MM.1S (cell line): ENCODE measurements around the gene TNFRSF12A.

Source experiments
- DNase-seq: peaks from one replicate; pipeline ENCODE4 v3.0.0-alpha.2; 2015
- H2AFZ ChIP-seq: fragments of 300-600 bp; sonication (generic); 2 replicates; pipeline ENCODE4 v1.6.0; 2016; ENCODE audit warnings: antibody characterized with exemption, low read length
- H3F3A ChIP-seq: fragments of 300-600 bp; sonication (generic); 2 replicates; pipeline ENCODE4 v1.6.1; 2016; ENCODE audit warnings: mild to moderate bottlenecking, antibody characterized with exemption, low read length, moderate library complexity, mixed read lengths; ENCODE audit not compliant: insufficient read depth
- H3K27ac ChIP-seq: fragments of 300-600 bp; sonication (generic); 2 replicates; pipeline ENCODE4 v1.5.1; 2016; ENCODE audit warnings: mild to moderate bottlenecking, low read length
- H3K27me3 ChIP-seq: fragments of 300-600 bp; sonication (generic); replicated peaks from 2 replicates; pipeline ENCODE4 v1.6.0; 2016; ENCODE audit warnings: low read length; ENCODE audit not compliant: insufficient read depth
- H3K36me3 ChIP-seq: fragments of 300-600 bp; sonication (generic); replicated peaks from 2 replicates; pipeline ENCODE4 v1.6.1; 2016; ENCODE audit warnings: mild to moderate bottlenecking, low read length, mixed read lengths; ENCODE audit not compliant: insufficient read depth
- H3K4me1 ChIP-seq: fragments of 300-600 bp; sonication (generic); 2 replicates; pipeline ENCODE4 v1.6.1; 2016; ENCODE audit warnings: low read length, mixed read lengths
- H3K4me2 ChIP-seq: fragments of 300-600 bp; sonication (generic); 2 replicates; pipeline ENCODE4 v1.6.0; 2016; ENCODE audit warnings: low read depth, low read length
- H3K4me3 ChIP-seq: fragments of 300-600 bp; sonication (generic); 2 replicates; pipeline ENCODE4 v1.5.1; 2016; ENCODE audit warnings: low read length, mixed read lengths
- H3K79me2 ChIP-seq: fragments of 300-600 bp; sonication (generic); 2 replicates; pipeline ENCODE4 v1.6.1; 2016; ENCODE audit warnings: mixed run types, low read length, mixed read lengths
- H3K9ac ChIP-seq: fragments of 300-600 bp; sonication (generic); 2 replicates; pipeline ENCODE4 v1.6.1; 2016; ENCODE audit warnings: low read length, mixed read lengths
- H3K9me2 ChIP-seq: fragments of 300-600 bp; sonication (generic); replicated peaks from 2 replicates; pipeline ENCODE4 v1.6.1; 2016; ENCODE audit warnings: mild to moderate bottlenecking, low read length, mixed read lengths; ENCODE audit not compliant: insufficient read depth
- H3K9me3 ChIP-seq: fragments of 300-600 bp; sonication (generic); replicated peaks from 2 replicates; pipeline ENCODE4 v1.6.1; 2016; ENCODE audit warnings: mild to moderate bottlenecking, low read length, mixed read lengths; ENCODE audit not compliant: insufficient read depth
- H4K20me1 ChIP-seq: fragments of 300-600 bp; sonication (generic); 2 replicates; pipeline ENCODE4 v1.6.1; 2016; ENCODE audit warnings: mild to moderate bottlenecking, low read length, moderate library complexity, mixed read lengths; ENCODE audit not compliant: insufficient read depth
- CTCF ChIP-seq: fragments of 300-600 bp; sonication (generic); IDR thresholded peaks from 2 replicates; pipeline ENCODE4 v1.5.1; 2016; ENCODE audit warnings: antibody characterized with exemption, low read length, mixed read lengths
- EZH2 ChIP-seq: fragments of 300-600 bp; sonication (generic); optimal IDR thresholded peaks from 2 replicates; pipeline ENCODE3; 2017; ENCODE audit warnings: low read depth, mild to moderate bottlenecking, antibody characterized with exemption, low read length, mixed read lengths
- EZH2phosphoT487 ChIP-seq: fragments of 300-600 bp; sonication (generic); IDR thresholded peaks from 2 replicates; pipeline ENCODE4 v1.6.1; 2018; ENCODE audit warnings: antibody characterized with exemption, low read length

Gene TNFRSF12A

DNA sequence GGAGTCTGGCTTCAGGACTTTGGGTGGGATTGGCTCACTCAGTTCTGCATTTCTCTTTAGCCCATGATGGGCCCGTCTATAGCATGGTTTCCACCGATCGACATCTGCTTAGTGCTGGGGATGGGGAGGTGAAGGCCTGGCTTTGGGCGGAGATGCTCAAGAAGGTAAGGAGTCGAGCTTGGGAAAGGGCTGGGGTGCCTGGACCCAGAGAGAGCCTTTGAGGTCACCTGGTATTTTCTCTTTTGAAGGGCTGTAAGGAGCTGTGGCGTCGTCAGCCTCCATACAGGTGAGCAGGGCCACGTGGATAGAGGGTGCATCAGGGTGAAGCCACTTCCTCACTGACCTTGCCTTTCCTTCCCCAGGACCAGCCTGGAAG lies 5.8 kb downstream of the TNFRSF12A start:
- no peak for DNase-seq
- peaks cover 4% of the 10 kb centered on the region for H3K4me1 ChIP-seq
- 0 out of 2 replicates have a peak, but pooled peaks cover 14% of the 10 kb centered on the region for H3F3A ChIP-seq
- no peaks in the 10 kb centered on the region for H3K79me2 ChIP-seq
- H2AFZ ChIP-seq: no peak overlapping the region
- H3K9me3 ChIP-seq: no peaks in the 10 kb centered on the region
- H4K20me1 ChIP-seq: no peaks in the 10 kb centered on the region
- no peak overlapping the region for H3K27ac ChIP-seq
- no peak overlapping the region for H3K9ac ChIP-seq
- H3K4me2 ChIP-seq: no peak overlapping the region
- no peak for TF ChIP-seq EZH2
- TF ChIP-seq CTCF: no peak
- no peak for TF ChIP-seq EZH2phosphoT487
- no peak overlapping the region for H3K4me3 ChIP-seq
- no peaks in the 10 kb centered on the region for H3K9me2 ChIP-seq
- H3K27me3 ChIP-seq: peaks cover 31% of the 10 kb centered on the region
- no peaks in the 10 kb centered on the region for H3K36me3 ChIP-seq

DNA sequence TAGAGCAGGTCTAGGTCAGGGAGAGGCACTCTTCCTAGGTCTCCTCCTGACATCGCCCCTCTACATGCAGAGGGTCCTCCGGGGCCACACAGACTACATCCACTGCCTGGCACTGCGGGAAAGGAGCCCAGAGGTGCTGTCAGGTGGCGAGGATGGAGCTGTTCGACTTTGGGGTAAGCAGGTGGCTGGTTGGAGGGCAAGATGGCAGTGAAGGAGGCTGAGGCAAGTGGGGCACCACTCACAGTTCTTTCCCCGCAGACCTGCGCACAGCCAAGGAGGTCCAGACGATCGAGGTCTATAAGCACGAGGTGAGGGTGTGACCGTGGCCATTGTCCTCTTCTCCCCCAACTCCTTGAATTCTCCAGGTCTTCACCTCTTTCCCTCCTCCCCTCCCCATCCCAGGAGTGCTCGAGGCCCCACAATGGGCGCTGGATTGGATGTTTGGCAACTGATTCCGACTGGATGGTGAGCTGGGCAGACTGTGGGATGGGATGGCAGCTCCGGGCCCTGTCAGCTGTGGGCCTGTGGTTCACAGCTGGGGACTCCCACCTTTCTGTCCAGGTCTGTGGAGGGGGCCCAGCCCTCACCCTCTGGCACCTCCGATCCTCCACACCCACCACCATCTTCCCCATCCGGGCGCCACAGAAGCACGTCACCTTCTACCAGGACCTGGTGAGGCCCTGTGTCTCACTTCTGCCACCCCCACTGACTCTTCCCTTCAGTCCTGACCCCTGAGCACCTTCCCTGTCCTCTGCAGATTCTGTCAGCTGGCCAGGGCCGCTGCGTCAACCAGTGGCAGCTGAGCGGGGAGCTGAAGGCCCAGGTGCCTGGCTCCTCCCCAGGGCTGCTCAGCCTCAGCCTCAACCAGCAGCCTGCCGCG lies 6.7 kb downstream of the TNFRSF12A start:
- Histone ChIP-seq H3K27ac (no peak overlapping the region), H3K4me1 (peaks cover 4% of the 10 kb centered on the region), H4K20me1 (no peaks in the 10 kb centered on the region), H3F3A (0 out of 2 replicates have a peak, but pooled peaks cover 14% of the 10 kb centered on the region), H3K27me3 (peaks cover 39% of the 10 kb centered on the region), H3K9ac (no peak overlapping the region), H3K9me3 (no peaks in the 10 kb centered on the region), H3K79me2 (no peaks in the 10 kb centered on the region), H2AFZ (no peak overlapping the region), H3K4me2 (no peak overlapping the region), H3K9me2 (no peaks in the 10 kb centered on the region), H3K4me3 (no peak overlapping the region), H3K36me3 (no peaks in the 10 kb centered on the region)
- DNase-seq: no peak
- TF ChIP-seq EZH2 (no peak), CTCF (no peak)

- no peak for TF ChIP-seq EZH2
- TF ChIP-seq CTCF: no peak
- no peak for TF ChIP-seq EZH2phosphoT487
- no peaks in the 10 kb centered on the region for H4K20me1 ChIP-seq
- H3F3A ChIP-seq: 0 out of 2 replicates have a peak, but pooled peaks cover 13% of the 10 kb centered on the region
- H3K9me3 ChIP-seq: no peaks in the 10 kb centered on the region
- no peaks in the 10 kb centered on the region for H3K9me2 ChIP-seq
- H3K9ac ChIP-seq: no peak overlapping the region
- H3K27me3 ChIP-seq: peaks cover 45% of the 10 kb centered on the region
- H2AFZ ChIP-seq: no peak overlapping the region
- peaks cover 4% of the 10 kb centered on the region for H3K4me1 ChIP-seq
- H3K79me2 ChIP-seq: no peaks in the 10 kb centered on the region
- DNase-seq: no peak
- no peak overlapping the region for H3K4me2 ChIP-seq
- H3K27ac ChIP-seq: no peak overlapping the region
- no peaks in the 10 kb centered on the region for H3K36me3 ChIP-seq
- H3K4me3 ChIP-seq: no peak overlapping the region
Observed at GRCh38 chr16:3027489-3027795, 7.3 kb downstream of the TNFRSF12A start.
